Measurements from ENCODE around the gene MYOG.

GRCh38 chr1:203126151-203126865, 40.5 kb upstream of the MYOG start:
- TF ChIP-seq CTCF (IDR thresholded peaks at IDR 0.05; ENCODE audit: low read length) = no peak; the same call in 1 of the 2 replicates
- no peak for TF ChIP-seq EZH2 (IDR thresholded peaks at IDR 0.05; ENCODE audit: borderline replicate concordance, low read length)
